ENCODE results near the gene TRIM10. TPM values are rescaled to one million over a fixed set of nuclear protein-coding genes. Genes with fewer than 3 reads are reported as not detected.

Gene TRIM10
- total RNA-seq, 3 donors from 2014 or later (not counting 1 experiment from before 2014, with no cell fraction given): not detected

DNA sequence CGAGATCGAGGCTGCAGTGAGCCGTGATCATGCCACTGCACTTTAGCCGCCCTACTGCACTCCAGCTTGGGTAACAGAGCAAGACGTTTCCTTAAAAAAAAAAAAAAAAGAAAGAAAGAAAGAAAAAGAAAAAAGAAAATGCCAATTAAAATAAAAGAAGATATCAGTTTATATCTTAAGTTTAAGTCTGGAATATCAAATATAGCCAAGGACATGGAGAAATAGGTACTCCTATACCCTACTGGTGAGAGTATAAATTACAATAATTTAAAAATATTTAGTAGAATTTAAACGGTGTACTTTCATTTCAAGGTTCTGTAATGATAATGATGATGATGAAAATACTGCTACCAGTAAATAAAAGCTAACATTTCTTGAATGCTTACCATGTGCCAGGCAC, 44.3 kb downstream of the TRIM10 start:
- H3K4me1 ChIP-seq (ENCODE audit: control insufficient read depth, insufficient read depth, low read length): no peaks in the 10 kb centered on the region
- Mint-ChIP-seq H3K27me3 (ENCODE audit: low read depth in 2 of 2) (peaks cover 20 to 44% of the 10 kb centered on the region in 2 donors), H3K4me1 (no peaks in the 10 kb centered on the region), H3K27ac (no peak overlapping the region), H3K36me3 (no peaks in the 10 kb centered on the region), H3K9me3 (no peaks in the 10 kb centered on the region), H3K4me3 (no peak overlapping the region)
- no peak overlapping the region for H3K27ac ChIP-seq (ENCODE audit: low read length)
- ATAC-seq (no peak), DNase-seq (no peak)
- H3K36me3 ChIP-seq (ENCODE audit: control insufficient read depth, insufficient read depth, low read length): no peaks in the 10 kb centered on the region
- intact Hi-C loops (cut with micrococcal nuclease): no loop called here
- 84% methylated on average over 4 of the region's 6 CpGs for WGBS (ENCODE audit: insufficient coverage)
- H3K27me3 ChIP-seq (ENCODE audit: control insufficient read depth, insufficient read depth, low read length): peaks cover 7% of the 10 kb centered on the region
- no peaks in the 10 kb centered on the region for H3K9me3 ChIP-seq (ENCODE audit: control insufficient read depth, insufficient read depth, low read length)
- TF ChIP-seq CTCF (IDR thresholded peaks at IDR 0.05): peak; percentile 24
- H3K4me3 ChIP-seq (ENCODE audit: low read length): no peak overlapping the region

GRCh38 chr6:30113841-30114240, 47.2 kb downstream of the TRIM10 start:
- no peak overlapping the region for H3K27ac Mint-ChIP-seq
- peaks cover 28 to 58% of the 10 kb centered on the region in 2 donors for H3K27me3 Mint-ChIP-seq (ENCODE audit: low read depth in 2 of 2)
- H3K27me3 ChIP-seq (ENCODE audit: control insufficient read depth, insufficient read depth, low read length): peaks cover 7% of the 10 kb centered on the region
- ATAC-seq: no peak
- no peak for TF ChIP-seq CTCF (IDR thresholded peaks at IDR 0.05)
- H3K4me1 Mint-ChIP-seq: no peaks in the 10 kb centered on the region
- H3K9me3 Mint-ChIP-seq: no peaks in the 10 kb centered on the region
- H3K4me1 ChIP-seq (ENCODE audit: control insufficient read depth, insufficient read depth, low read length): no peaks in the 10 kb centered on the region
- no peaks in the 10 kb centered on the region for H3K36me3 Mint-ChIP-seq
- H3K36me3 ChIP-seq (ENCODE audit: control insufficient read depth, insufficient read depth, low read length): no peaks in the 10 kb centered on the region
- no peak for DNase-seq
- H3K4me3 Mint-ChIP-seq: no peak overlapping the region
- no peak overlapping the region for H3K4me3 ChIP-seq (ENCODE audit: low read length)
- no CpG with 5 or more reads among the region's 1 CpG for WGBS (ENCODE audit: insufficient coverage)
- H3K9me3 ChIP-seq (ENCODE audit: control insufficient read depth, insufficient read depth, low read length): no peaks in the 10 kb centered on the region
- intact Hi-C loops (cut with micrococcal nuclease): no loop called here
- no peak overlapping the region for H3K27ac ChIP-seq (ENCODE audit: low read length)

DNA sequence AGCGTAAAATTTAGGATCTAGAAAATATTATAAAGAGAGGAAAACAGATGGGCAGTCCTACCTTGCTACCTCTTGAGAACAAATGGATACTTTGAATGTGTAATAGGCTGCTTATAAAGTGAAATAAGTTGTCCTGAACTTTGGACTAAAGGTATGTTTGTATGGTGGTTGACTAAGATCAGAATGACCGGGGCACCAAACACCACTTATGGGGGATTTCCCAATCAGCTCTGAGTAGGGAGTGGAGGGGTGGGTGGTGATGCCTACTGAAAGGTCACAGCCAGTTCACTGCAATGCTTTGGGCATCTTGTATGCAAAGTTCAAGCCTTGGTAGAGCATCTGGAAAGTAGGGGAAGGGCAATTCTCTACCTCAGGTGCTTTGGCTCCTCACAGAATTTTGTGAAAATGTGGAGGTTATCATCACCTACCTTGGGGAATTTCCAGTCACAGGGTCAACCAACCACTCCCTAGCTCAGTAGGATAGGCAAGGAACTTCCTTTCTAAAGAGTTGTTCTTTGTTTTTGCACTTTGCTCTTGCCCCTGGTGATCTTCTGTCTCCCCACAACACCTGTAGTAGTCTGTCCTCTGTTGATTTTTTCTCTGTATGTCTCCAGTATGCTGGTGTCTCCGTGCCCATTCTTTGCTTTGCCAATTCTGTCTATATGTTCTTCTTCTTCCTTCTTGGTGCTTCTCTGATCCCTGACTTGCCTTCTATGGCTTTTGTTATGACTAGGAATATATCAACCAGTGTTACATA, 47.8 kb downstream of the TRIM10 start, which contains the start of gene TRIM31:
Gene TRIM31, minus strand, starts transcription at position 88 of the 757 bp plus-strand sequence. CDS start 285 bp downstream, outside the sequence.
- Mint-ChIP-seq H3K36me3 (no peaks in the 10 kb centered on the region), H3K4me3 (no peak within 1 kb of the TSS), H3K4me1 (no peaks in the 10 kb centered on the region), H3K27ac (no peak within 1 kb of the TSS), H3K9me3 (no peaks in the 10 kb centered on the region), H3K27me3 (ENCODE audit: low read depth in 2 of 2) (peaks cover 34 to 65% of the 10 kb centered on the region in 2 donors)
- DNase-seq (no peak), ATAC-seq (peak in 2 of 3 donors; percentile 30 to 74)
- intact Hi-C loops (cut with micrococcal nuclease): no loop called here
- H3K27me3 ChIP-seq (ENCODE audit: control insufficient read depth, insufficient read depth, low read length): peaks cover 7% of the 10 kb centered on the region
- no peak for TF ChIP-seq CTCF (IDR thresholded peaks at IDR 0.05)
- no peaks in the 10 kb centered on the region for H3K36me3 ChIP-seq (ENCODE audit: control insufficient read depth, insufficient read depth, low read length)
- 53% methylated on average over 3 of the region's 3 CpGs for WGBS (ENCODE audit: insufficient coverage)
- no peak within 1 kb of the TSS for H3K4me3 ChIP-seq (ENCODE audit: low read length)
- no peak within 1 kb of the TSS for H3K27ac ChIP-seq (ENCODE audit: low read length)
- no peaks in the 10 kb centered on the region for H3K4me1 ChIP-seq (ENCODE audit: control insufficient read depth, insufficient read depth, low read length)
- H3K9me3 ChIP-seq (ENCODE audit: control insufficient read depth, insufficient read depth, low read length): no peaks in the 10 kb centered on the region
